Body of pancreas (tissue), 4 donors: Measurements from ENCODE around the gene TNFAIP2. TPM values are rescaled to one million over a fixed set of nuclear protein-coding genes. Genes with fewer than 3 reads are reported as not detected.
A peak's percentile ranks its signal among the peaks of the same experiment; 100 is the strongest.

Source experiments
- ATAC-seq: fragments of 150-250 bp; one replicate; pipeline ENCODE4 v1.9.1; 2016
- DNase-seq, 4 donors: peaks; one replicate each; pipeline ENCODE4 v3.0.0-alpha.2; 2019
- H3K27ac ChIP-seq, 4 donors: fragments of 200-600 bp; sonication (generic); 1 replicate in 3 of 4; 2 replicates in 1 of 4; pipeline versions ENCODE4 v1.5.1 to v1.6.1; 2016 to 2019; ENCODE audit warnings: mild to moderate bottlenecking in 1 of 4, mixed read lengths in 1 of 4, moderate library complexity in 1 of 4
- H3K27me3 ChIP-seq, 2 donors: fragments of 200-600 bp; sonication (generic); one replicate each; pipeline ENCODE4 v1.6.0; 2016; ENCODE audit warnings: mild to moderate bottlenecking in 1 of 2
- H3K36me3 ChIP-seq, 2 donors: fragments of 200-600 bp; sonication (generic); replicated peaks in 1 of 2; 2 replicates each; pipeline ENCODE4 v1.5.1; 2016; ENCODE audit warnings: low read depth in 2 of 2; ENCODE audit not compliant: insufficient read depth in 1 of 2
- H3K4me1 ChIP-seq: fragments of 200-600 bp; sonication (generic); one replicate; pipeline ENCODE4 v1.6.0; 2016
- H3K4me3 ChIP-seq, 2 donors: fragments of 200-600 bp; sonication (generic); 1 replicate in 1 of 2; 2 replicates in 1 of 2; pipeline ENCODE4 v1.5.1; 2016 to 2019
- H3K9me3 ChIP-seq, 3 donors: fragments of 200-600 bp; sonication (generic); 1 replicate in 2 of 3; 2 replicates in 1 of 3; pipeline ENCODE4 v1.5.1; 2016
- CTCF ChIP-seq, 7 experiments: fragments of 450-650 bp in 4 of 7; fragments of 200-600 bp in 3 of 7; sonication (generic) in 3 of 7; IDR thresholded peaks; one replicate each; pipeline ENCODE4 v1.5.1; 2016 to 2019; ENCODE audit warnings: antibody characterized with exemption in 7 of 7
- POLR2A ChIP-seq, 3 donors: fragments of 450-650 bp; IDR thresholded peaks; one replicate each; pipeline ENCODE4 v1.6.1; 2016; ENCODE audit warnings: antibody characterized with exemption in 3 of 3, mild to moderate bottlenecking in 2 of 3
- WGBS, 2 donors: methylation state at CpG; one replicate each; pipeline ENCODE4 v1.1.5; 2017; 5-methylcytosine and 5-hydroxymethylcytosine counted together
- intact Hi-C: fragments of 100-400 bp; cut with DNase I; formaldehyde crosslinking; loops from one replicate; pipeline ENCODE4 v1.15.1; 2023
- total RNA-seq, 2 donors: library from RNA; depleted of rRNA; stranded (reverse); fragments of >200 nt; gene quantifications; one replicate each; pipeline ENCODE4 v1.1.0, GENCODE V29; 2016

TNFAIP2 gene
- total RNA-seq, 2 donors from 2014 or later: 22.1 to 75.5 TPM

GRCh38 chr14:103130017-103130764, 6.9 kb downstream of the TNFAIP2 start:
- ATAC-seq (no peak), DNase-seq (peak in 1 of 4 donors; percentile 4)
- H3K4me1 ChIP-seq: peaks cover 70% of the 10 kb centered on the region
- no peaks in the 10 kb centered on the region for H3K9me3 ChIP-seq
- H3K27me3 ChIP-seq: no peaks in the 10 kb centered on the region
- H3K27ac ChIP-seq: peak overlapping the region in 1 of 4 donors; percentile 53
- intact Hi-C loops: no loop called here
- WGBS, 2 donors: 89 to 90% methylated on average over 18 to 24 of the region's 26 CpGs
- H3K4me3 ChIP-seq: no peak overlapping the region
- H3K36me3 ChIP-seq: peaks cover 0 to 3% of the 10 kb centered on the region in 2 donors
- TF ChIP-seq POLR2A (IDR thresholded peaks at IDR 0.05): no peak
- TF ChIP-seq CTCF (IDR thresholded peaks at IDR 0.05): no peak

GRCh38 chr14:103130965-103131364, 7.7 kb downstream of the TNFAIP2 start:
- no peak overlapping the region for H3K4me3 ChIP-seq
- H3K27ac ChIP-seq: peak overlapping the region in 1 of 4 donors; percentile 53
- TF ChIP-seq CTCF (IDR thresholded peaks at IDR 0.05): no peak
- no peak for TF ChIP-seq POLR2A (IDR thresholded peaks at IDR 0.05)
- intact Hi-C loops: no loop called here
- no peaks in the 10 kb centered on the region for H3K27me3 ChIP-seq
- H3K36me3 ChIP-seq: peaks cover 0 to 3% of the 10 kb centered on the region in 2 donors
- H3K9me3 ChIP-seq: no peaks in the 10 kb centered on the region
- WGBS, 2 donors: 47 to 67% methylated on average over 8 of the region's 8 CpGs
- DNase-seq: peak in 2 of 4 donors; percentile 47 to 86
- ATAC-seq: no peak
- peaks cover 63% of the 10 kb centered on the region for H3K4me1 ChIP-seq

GRCh38 chr14:103131580-103131979, 8.3 kb downstream of the TNFAIP2 start:
- Histone ChIP-seq H3K9me3 (no peaks in the 10 kb centered on the region), H3K27me3 (no peaks in the 10 kb centered on the region), H3K4me1 (peaks cover 56% of the 10 kb centered on the region), H3K36me3 (peaks cover 0 to 3% of the 10 kb centered on the region in 2 donors), H3K4me3 (no peak overlapping the region), H3K27ac (peak overlapping the region; percentile 9 to 60 (median 28))
- WGBS, 2 donors: 94 to 100% methylated on average over 5 to 9 of the region's 9 CpGs
- intact Hi-C loops: no loop called here
- peak in 1 of 4 donors; percentile 5 for DNase-seq
- TF ChIP-seq POLR2A (IDR thresholded peaks at IDR 0.05) (no peak), CTCF (IDR thresholded peaks at IDR 0.05) (no peak)
- no peak for ATAC-seq

GRCh38 chr14:103132381-103133209, 9.3 kb downstream of the TNFAIP2 start:
- no peaks in the 10 kb centered on the region for H3K27me3 ChIP-seq

More at GRCh38 chr14:103132381-103133209, 9.3 kb downstream of the TNFAIP2 start:
- Histone ChIP-seq H3K27ac (peak overlapping the region; percentile 19 to 60 (median 39)), H3K4me3 (no peak overlapping the region), H3K9me3 (no peaks in the 10 kb centered on the region), H3K36me3 (peaks cover 0 to 3% of the 10 kb centered on the region in 2 donors), H3K4me1 (peaks cover 49% of the 10 kb centered on the region)
- 58 to 64% methylated on average over 26 to 39 of the region's 39 CpGs for WGBS, 2 donors
- intact Hi-C loops: no loop called here
- ATAC-seq (peak; percentile 51), DNase-seq (peak; percentile 59 to 84 (median 70))
- TF ChIP-seq POLR2A (IDR thresholded peaks at IDR 0.05) (no peak), CTCF (IDR thresholded peaks at IDR 0.05) (no peak)
